WI38 (cell line): ENCODE measurements around the gene HOXD11.

ENCODE experiments used
- H3K4me3 ChIP-seq: 2 replicates; pipeline ENCODE4 v1.5.1; 2011; ENCODE audit warnings: low read depth, mild to moderate bottlenecking, control low read depth, low read length
- TF ChIP-seq, protein P1 (sequence below): IDR thresholded peaks from 2 replicates; pipeline ENCODE4 v1.5.1; 2012; ENCODE audit warnings: low read depth, mild to moderate bottlenecking, control low read depth, low read length

Gene HOXD11

DNA sequence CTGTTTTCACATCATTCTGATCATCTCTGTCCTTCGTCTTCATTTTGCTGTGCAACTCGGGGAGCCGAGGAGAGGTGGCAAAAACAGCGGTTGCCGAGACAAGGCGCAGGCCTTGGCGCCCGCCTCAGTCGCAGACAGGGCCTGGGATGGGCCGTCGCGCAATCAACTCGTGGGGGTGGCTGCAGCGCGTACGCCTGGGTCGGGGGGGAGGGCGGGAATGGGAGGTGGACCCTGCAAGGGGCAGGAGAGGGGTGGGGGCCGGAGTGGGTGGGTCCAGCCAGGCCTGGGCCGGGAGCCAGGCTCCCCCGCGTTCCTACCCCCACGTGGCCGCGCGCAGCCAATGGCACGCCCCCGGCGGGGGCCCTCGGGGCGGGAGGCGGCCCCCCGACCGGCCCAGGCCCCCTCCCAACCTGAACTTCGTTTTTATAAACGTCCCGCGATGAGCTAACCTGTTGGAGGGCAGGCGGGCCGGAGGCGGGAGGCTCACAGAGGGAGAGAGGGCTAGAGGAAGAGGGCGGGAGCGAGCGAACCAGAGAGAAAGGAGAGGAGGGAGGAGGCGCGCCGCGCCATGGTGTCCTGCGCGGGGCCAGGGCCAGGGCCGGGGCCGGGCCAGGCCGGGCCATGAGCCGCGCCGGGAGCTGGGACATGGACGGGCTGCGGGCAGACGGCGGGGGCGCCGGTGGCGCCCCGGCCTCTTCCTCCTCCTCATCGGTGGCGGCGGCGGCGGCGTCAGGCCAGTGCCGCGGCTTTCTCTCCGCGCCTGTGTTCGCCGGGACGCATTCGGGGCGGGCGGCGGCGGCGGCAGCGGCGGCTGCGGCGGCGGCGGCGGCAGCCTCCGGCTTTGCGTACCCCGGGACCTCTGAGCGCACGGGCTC is 14.6 kb upstream of the HOXD11 start, which contains the start of gene HOXD13:
Gene HOXD13, plus strand, starts transcription at position 452 of the 875 bp plus-strand sequence. Its CDS starts 170 bp downstream, at position 622.
- TF ChIP-seq, protein P1, sequence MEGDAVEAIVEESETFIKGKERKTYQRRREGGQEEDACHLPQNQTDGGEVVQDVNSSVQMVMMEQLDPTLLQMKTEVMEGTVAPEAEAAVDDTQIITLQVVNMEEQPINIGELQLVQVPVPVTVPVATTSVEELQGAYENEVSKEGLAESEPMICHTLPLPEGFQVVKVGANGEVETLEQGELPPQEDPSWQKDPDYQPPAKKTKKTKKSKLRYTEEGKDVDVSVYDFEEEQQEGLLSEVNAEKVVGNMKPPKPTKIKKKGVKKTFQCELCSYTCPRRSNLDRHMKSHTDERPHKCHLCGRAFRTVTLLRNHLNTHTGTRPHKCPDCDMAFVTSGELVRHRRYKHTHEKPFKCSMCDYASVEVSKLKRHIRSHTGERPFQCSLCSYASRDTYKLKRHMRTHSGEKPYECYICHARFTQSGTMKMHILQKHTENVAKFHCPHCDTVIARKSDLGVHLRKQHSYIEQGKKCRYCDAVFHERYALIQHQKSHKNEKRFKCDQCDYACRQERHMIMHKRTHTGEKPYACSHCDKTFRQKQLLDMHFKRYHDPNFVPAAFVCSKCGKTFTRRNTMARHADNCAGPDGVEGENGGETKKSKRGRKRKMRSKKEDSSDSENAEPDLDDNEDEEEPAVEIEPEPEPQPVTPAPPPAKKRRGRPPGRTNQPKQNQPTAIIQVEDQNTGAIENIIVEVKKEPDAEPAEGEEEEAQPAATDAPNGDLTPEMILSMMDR = no peak
- 0 out of 2 replicates have a peak within 1 kb of the TSS, but pooled peaks have one; percentile 30 for H3K4me3 ChIP-seq

DNA sequence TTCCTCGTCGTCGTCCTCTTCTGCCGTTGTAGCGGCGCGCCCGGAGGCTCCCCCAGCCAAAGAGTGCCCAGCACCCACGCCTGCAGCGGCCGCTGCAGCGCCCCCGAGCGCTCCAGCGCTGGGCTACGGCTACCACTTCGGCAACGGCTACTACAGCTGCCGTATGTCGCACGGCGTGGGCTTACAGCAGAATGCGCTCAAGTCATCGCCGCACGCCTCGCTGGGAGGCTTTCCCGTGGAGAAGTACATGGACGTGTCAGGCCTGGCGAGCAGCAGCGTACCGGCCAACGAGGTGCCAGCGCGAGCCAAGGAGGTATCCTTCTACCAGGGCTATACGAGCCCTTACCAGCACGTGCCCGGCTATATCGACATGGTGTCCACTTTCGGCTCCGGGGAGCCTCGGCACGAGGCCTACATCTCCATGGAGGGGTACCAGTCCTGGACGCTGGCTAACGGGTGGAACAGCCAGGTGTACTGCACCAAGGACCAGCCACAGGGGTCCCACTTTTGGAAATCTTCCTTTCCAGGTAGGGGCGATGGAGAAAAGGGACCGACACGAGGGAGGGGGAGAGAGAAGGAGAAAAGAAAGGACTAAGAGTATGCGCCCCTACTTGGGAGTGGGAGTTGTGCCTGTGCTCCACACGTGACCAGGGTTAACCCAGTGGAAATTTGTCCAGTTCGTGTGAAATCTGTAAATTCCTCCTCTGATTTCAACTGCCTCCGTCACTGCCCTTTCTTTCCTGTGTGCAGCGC is 13.8 kb upstream of the HOXD11 start:
- TF ChIP-seq, protein P1 = no peak
- H3K4me3 ChIP-seq = 0 out of 2 replicates have a peak overlapping the region, but pooled peaks have one; percentile 30

DNA sequence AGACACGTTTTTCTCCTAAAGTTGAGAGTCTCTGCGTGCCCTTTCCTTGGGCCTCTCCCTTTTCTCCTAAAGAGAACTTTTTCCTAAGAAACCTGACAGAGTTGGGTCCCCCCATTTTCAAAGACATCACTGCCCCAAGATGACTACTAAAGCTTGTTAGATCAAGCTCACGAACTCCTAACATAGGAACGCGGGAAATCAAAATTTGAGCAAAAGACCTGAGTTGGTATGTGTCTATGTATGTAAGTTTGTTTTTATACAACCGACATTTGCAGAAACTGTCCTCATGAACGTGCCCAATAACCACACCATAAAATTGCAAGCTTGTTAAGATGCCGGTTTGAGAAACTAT is 13.2 kb upstream of the HOXD11 start:
- TF ChIP-seq, protein P1 = no peak
- H3K4me3 ChIP-seq = no peak overlapping the region

DNA sequence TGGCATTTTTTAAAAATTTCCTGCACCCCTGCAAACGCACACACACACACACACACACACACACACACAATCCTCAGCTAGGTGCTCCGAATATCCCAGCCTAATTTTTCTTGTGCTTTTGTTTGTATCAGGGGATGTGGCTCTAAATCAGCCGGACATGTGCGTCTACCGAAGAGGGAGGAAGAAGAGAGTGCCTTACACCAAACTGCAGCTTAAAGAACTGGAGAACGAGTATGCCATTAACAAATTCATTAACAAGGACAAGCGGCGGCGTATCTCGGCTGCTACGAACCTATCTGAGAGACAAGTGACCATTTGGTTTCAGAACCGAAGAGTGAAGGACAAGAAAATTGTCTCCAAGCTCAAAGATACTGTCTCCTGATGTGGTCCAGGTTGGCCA is 12.7 kb upstream of the HOXD11 start:
- no peak overlapping the region for H3K4me3 ChIP-seq
- TF ChIP-seq, protein P1 = no peak

DNA sequence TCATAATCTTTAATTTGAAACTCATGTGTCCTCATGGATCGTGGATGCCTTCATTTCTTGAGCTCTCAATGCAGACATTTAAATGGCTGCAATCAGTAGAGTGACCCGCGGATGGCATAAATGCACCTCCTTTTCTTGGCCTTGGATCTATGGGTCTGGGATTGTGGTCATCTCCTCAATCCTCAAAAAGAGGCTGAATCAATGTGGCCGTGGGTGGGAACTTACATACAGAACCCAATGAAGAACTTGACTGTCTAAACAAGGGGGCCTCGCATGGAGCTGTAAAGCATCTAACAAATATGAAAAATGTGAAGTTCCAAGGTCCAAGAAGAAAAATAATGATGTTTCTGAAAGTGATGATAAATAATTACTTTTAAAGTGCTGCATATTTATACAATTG is 11.7 kb upstream of the HOXD11 start:
- H3K4me3 ChIP-seq = no peak overlapping the region
- TF ChIP-seq, protein P1 = no peak

DNA sequence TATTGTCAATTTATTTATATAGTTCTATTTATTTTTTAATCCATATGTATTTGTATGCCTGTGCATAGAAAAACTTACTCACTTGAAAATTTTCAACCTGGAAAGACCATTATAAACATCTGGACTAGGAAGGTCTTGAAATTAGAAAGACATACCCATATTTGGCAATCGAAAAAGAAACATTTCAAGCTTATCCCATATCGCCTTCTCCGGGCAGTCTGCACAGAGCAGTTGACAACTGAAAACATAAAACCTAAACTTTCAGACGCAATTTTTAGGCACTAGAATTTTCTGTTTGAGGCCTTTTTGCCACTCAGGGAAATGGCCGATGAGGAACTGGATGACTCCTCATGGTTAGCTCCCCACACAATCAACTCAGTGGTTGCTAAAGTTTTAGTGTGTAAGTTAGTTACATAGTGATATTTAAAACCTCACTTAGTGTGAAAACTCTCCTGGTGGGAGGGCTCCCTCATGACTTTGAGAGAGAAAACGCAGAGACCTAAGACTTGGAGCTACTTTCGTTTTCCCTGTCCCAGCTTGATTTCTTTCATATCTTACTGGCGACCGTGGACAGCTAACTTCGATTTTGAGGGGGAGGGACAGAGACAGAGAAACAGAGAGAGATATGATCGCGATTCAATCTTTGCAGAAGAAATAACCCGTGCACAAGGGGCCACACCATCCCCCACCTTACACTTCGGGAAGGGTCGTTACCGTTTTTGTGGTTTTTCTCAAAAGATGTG is 10.7 kb upstream of the HOXD11 start:
- peak overlapping the region; percentile 57 for H3K4me3 ChIP-seq
- TF ChIP-seq, protein P1 = no peak
